GM19452 (cell line): ENCODE results near the gene RPS8.
"Not testable (repeated sequence)": the region's sequence is repeated elsewhere in the genome, so short reads cannot be mapped to it uniquely, and the experiment has no call there.

Experiments
- ATAC-seq: cut with Tn5 transposase; IDR thresholded peaks from one replicate; pipeline ENCODE4 v1.9.1; 2021; ENCODE audit not compliant: unreplicated experiment

Gene RPS8

GRCh38 chr1:44780583-44781121 is 5.3 kb downstream of the RPS8 start:
- no peak for ATAC-seq

- ATAC-seq = no peak
Measured at GRCh38 chr1:44783697-44784093, 8.4 kb downstream of the RPS8 start.

- no peak for ATAC-seq
Measured at GRCh38 chr1:44784094-44785028, 9.0 kb downstream of the RPS8 start.

GRCh38 chr1:44785029-44785380 is 9.7 kb downstream of the RPS8 start:
- no peak for ATAC-seq

- ATAC-seq = no peak
Measured at GRCh38 chr1:44785501-44786137, 10.3 kb downstream of the RPS8 start.

GRCh38 chr1:44786138-44786840 is 10.9 kb downstream of the RPS8 start:
- no peak for ATAC-seq

- no peak for ATAC-seq
Measured at GRCh38 chr1:44786841-44787426, 11.6 kb downstream of the RPS8 start.

- ATAC-seq = no peak
Measured at GRCh38 chr1:44787506-44787905, 12.2 kb downstream of the RPS8 start.

GRCh38 chr1:44788120-44788860 is 12.9 kb downstream of the RPS8 start, which contains the start of gene BEST4:
Gene BEST4 (minus strand): TSS chr1:44788170. CDS start chr1:44787705, 465 bp downstream.
- no peak for ATAC-seq

GRCh38 chr1:44790968-44791801 is 15.8 kb downstream of the RPS8 start:
- ATAC-seq = no peak

- ATAC-seq = no peak
Measured at GRCh38 chr1:44792736-44793502, 17.6 kb downstream of the RPS8 start.

GRCh38 chr1:44797886-44798285 is 22.5 kb downstream of the RPS8 start:
- not testable (repeated sequence) for ATAC-seq

GRCh38 chr1:44798481-44799365 is 23.4 kb downstream of the RPS8 start:
- no peak for ATAC-seq

- peak; percentile 78 for ATAC-seq
Measured at GRCh38 chr1:44799770-44800584, 24.6 kb downstream of the RPS8 start, which contains the start of gene PLK3. Gene PLK3 (plus strand): TSS chr1:44800377. CDS start chr1:44800464, 87 bp downstream.

- ATAC-seq = no peak
Measured at GRCh38 chr1:44801491-44802305, 26.4 kb downstream of the RPS8 start.
